GM12878 (cell line): Measurements from ENCODE around the gene ACSM6. TPM values are rescaled to one million over a fixed set of nuclear protein-coding genes. Genes with fewer than 3 reads are reported as not detected.

Experiments used
- ATAC-seq: fragments of 200-7000 bp; cut with Tn5 transposase; 3 replicates; pipeline ENCODE4 v1.9.1; 2020; ENCODE audit warnings: mild to moderate bottlenecking, moderate library complexity
- BruUV-seq: library from RNA; stranded (reverse); fragments of 400-500 nt; replicated peaks from 2 replicates; lab custom pipeline; 2021; lab: Mats Ljungman, UMichigan
- CTCF ChIA-PET: fragments of 300-600 bp; sonication (Branson Sonifier 250); formaldehyde crosslinking; extraction: SDS; loops from one replicate; lab custom pipeline; 2021; ENCODE audit warnings: inconsistent platforms; lab: Yijun Ruan, JAX
- POLR2A ChIA-PET: fragments of 350-600 bp; formaldehyde crosslinking; extraction: SDS; loops from one replicate; lab custom pipeline; 2021; ENCODE audit warnings: inconsistent platforms; lab: Charles Lee
- RAD21 ChIA-PET: fragments of 300-600 bp; sonication (Branson Sonifier 250); formaldehyde crosslinking; loops from one replicate; lab custom pipeline; 2023; ENCODE audit warnings: antibody characterized with exemption; ENCODE audit not compliant: unreplicated experiment; lab: Charles Lee
- SMC1A ChIA-PET: fragments of 300-600 bp; sonication (Branson Sonifier 250); formaldehyde crosslinking; loops from one replicate; lab custom pipeline; 2023; ENCODE audit not compliant: unreplicated experiment, uncharacterized antibody; lab: Charles Lee
- DNase-seq: peaks from one replicate; pipeline ENCODE4 v3.0.0-alpha.2; 2011; ENCODE audit warnings: low read depth, low spot score
- FAIRE-seq: peaks from 3 replicates; lab custom pipeline; 2011; peaks lifted over from hg19 to GRCh38; lab: Jason Lieb, UNC
- H2AFZ ChIP-seq: 2 replicates; pipeline ENCODE4 v1.6.0; 2011; ENCODE audit warnings: low read depth, low read length, control low read depth; ENCODE audit not compliant: control insufficient read depth
- H3K27ac ChIP-seq: 2 replicates; pipeline ENCODE4 v1.5.1; 2011; ENCODE audit warnings: control low read depth; ENCODE audit not compliant: control insufficient read depth, insufficient read depth
- H3K27me3 ChIP-seq, 2 experiments: replicated peaks in 1 of 2; 2 replicates each; pipeline versions ENCODE4 v1.6.0 to v1.6.1; 2011; ENCODE audit warnings: low read length in 1 of 2; ENCODE audit not compliant: control insufficient read depth in 2 of 2, insufficient read depth in 2 of 2
- H3K36me3 ChIP-seq, 2 experiments: 2 replicates each; pipeline ENCODE4 v1.5.1; 2011; ENCODE audit warnings: low read length in 1 of 2; ENCODE audit not compliant: control insufficient read depth in 2 of 2, insufficient read depth in 2 of 2
- H3K4me1 ChIP-seq: 2 replicates; pipeline ENCODE4 v1.6.1; 2011; ENCODE audit warnings: mild to moderate bottlenecking, low read length, moderate library complexity, mixed read lengths; ENCODE audit not compliant: control insufficient read depth, insufficient read depth
- H3K4me2 ChIP-seq: 2 replicates; pipeline ENCODE4 v1.6.0; 2011; ENCODE audit warnings: control low read depth; ENCODE audit not compliant: control insufficient read depth, insufficient read depth
- H3K4me3 ChIP-seq: fragments of 200-600 bp; sonication (generic); 2 replicates; pipeline ENCODE4 v1.5.1; 2016
- H3K79me2 ChIP-seq: 2 replicates; pipeline ENCODE4 v1.6.0; 2011; ENCODE audit warnings: low read length; ENCODE audit not compliant: control insufficient read depth, insufficient read depth
- H3K9ac ChIP-seq: 2 replicates; pipeline ENCODE4 v1.8.0; 2011; ENCODE audit warnings: low read length, control low read depth, mixed read lengths; ENCODE audit not compliant: control insufficient read depth, insufficient read depth
- H3K9me3 ChIP-seq: replicated peaks from 3 replicates; pipeline ENCODE4 v1.5.1; 2011; ENCODE audit warnings: mild to moderate bottlenecking, low read length; ENCODE audit not compliant: control insufficient read depth, insufficient read depth
- H4K20me1 ChIP-seq: 2 replicates; pipeline ENCODE4 v1.6.0; 2011; ENCODE audit not compliant: control insufficient read depth, insufficient read depth
- BHLHE40 ChIP-seq, 2 experiments: fragments of 450-650 bp in 1 of 2; IDR thresholded peaks; 2 replicates each; pipeline ENCODE4 v1.6.1; 2011 to 2017; ENCODE audit warnings: low read depth in 2 of 2, borderline replicate concordance in 1 of 2, improper control_type of control experiment in 1 of 2, low read length in 1 of 2, mild to moderate bottlenecking in 1 of 2
- CHD2 ChIP-seq: IDR thresholded peaks from 2 replicates; pipeline ENCODE4 v1.6.1; 2011; ENCODE audit warnings: low read depth, low read length, improper control_type of control experiment, borderline replicate concordance
- HDAC2 ChIP-seq: fragments of 200-600 bp; sonication (generic); IDR thresholded peaks from 2 replicates; pipeline ENCODE4 v1.6.1; 2017
- HDAC6 ChIP-seq: fragments of 200-600 bp; sonication (generic); IDR thresholded peaks from one replicate; pipeline ENCODE4 v1.8.0; 2017; ENCODE audit warnings: antibody characterized with exemption; ENCODE audit not compliant: unreplicated experiment
- JUND ChIP-seq: IDR thresholded peaks from 2 replicates; pipeline ENCODE4 v1.6.1; 2012; ENCODE audit warnings: low read depth, mild to moderate bottlenecking, low read length, improper control_type of control experiment, moderate library complexity
- MEF2A ChIP-seq: IDR thresholded peaks from 2 replicates; pipeline ENCODE4 v1.6.1; 2011; ENCODE audit warnings: low read depth, mild to moderate bottlenecking, low read length, moderate library complexity; ENCODE audit not compliant: insufficient read depth
- PBX3 ChIP-seq: IDR thresholded peaks from 2 replicates; pipeline ENCODE4 v1.6.1; 2011; ENCODE audit warnings: mild to moderate bottlenecking, low read depth, low read length, moderate library complexity; ENCODE audit not compliant: insufficient replicate concordance
- SKIL ChIP-seq: fragments of 450-650 bp; IDR thresholded peaks from 2 replicates; pipeline ENCODE4 v1.6.1; 2017; ENCODE audit warnings: mild to moderate bottlenecking, low read depth, inconsistent platforms; ENCODE audit not compliant: poor library complexity, severe bottlenecking
- ZNF24 ChIP-seq: fragments of 450-650 bp; IDR thresholded peaks from 2 replicates; pipeline ENCODE4 v1.6.1; 2017; ENCODE audit warnings: antibody characterized with exemption, mild to moderate bottlenecking
- whole genome bisulfite sequencing: methylation state at CpG from one replicate; pipeline ENCODE4 v1.1.6; 2016; ENCODE audit warnings: low lambda C conversion rate; ENCODE audit not compliant: insufficient replicate concordance, insufficient coverage; ENCODE audit errors: missing lambda C conversion rate; 5-methylcytosine and 5-hydroxymethylcytosine counted together
- in situ Hi-C: fragments of 300-500 bp; cut with MboI; formaldehyde crosslinking; loops from 9 replicates; pipeline ENCODE4 v1.14.3; 2018; ENCODE audit warnings: mixed read lengths
- intact Hi-C: fragments of 100-400 bp; cut with micrococcal nuclease; formaldehyde crosslinking; loops from one replicate; pipeline ENCODE4 v1.14.2; 2022; ENCODE audit not compliant: unreplicated experiment
- polyA plus RNA-seq, 11 experiments: library from polyadenylated mRNA; depleted of rRNA in 4 of 11; unstranded in 6 of 11; stranded (reverse) in 5 of 11; fragments of >200 nt; fragmentation: Nextera tagmentation in 4 of 11; fragmentation: Illumina TruSeq in 1 of 11; extraction: Ambion mirVana in 4 of 11; extraction: Trizol in 1 of 11; gene quantifications; 1 replicate in 1 of 11; 2 replicates in 10 of 11; pipeline versions ENCODE4 v1.2.1 to v1.2.3, GENCODE V29; 2011 to 2016; ENCODE audit warnings: inconsistent platforms in 2 of 11, missing spikeins in 2 of 11, low read depth in 1 of 11
- total RNA-seq, 4 experiments: library from RNA; depleted of rRNA in 3 of 4; stranded (reverse); fragments of >200 nt in 3 of 4; fragmentation: Illumina TruSeq in 1 of 4; extraction: Trizol in 1 of 4; gene quantifications; 2 replicates each; pipeline versions ENCODE4 v1.2.1 to v1.2.3, GENCODE V29; 2013 to 2021
- TF ChIP-seq, protein P1 (sequence below): IDR thresholded peaks from 2 replicates; pipeline ENCODE4 v1.6.1; 2012; ENCODE audit warnings: mild to moderate bottlenecking, low read depth, low read length
- TF ChIP-seq, protein P2 (sequence below), 3 experiments: IDR thresholded peaks in 2 of 3; conservative IDR thresholded peaks in 1 of 3; 2 replicates each; pipeline ENCODE4 v1.5.1; 2011; ENCODE audit warnings: low read depth in 3 of 3, low read length in 3 of 3, mild to moderate bottlenecking in 3 of 3, control low read depth in 2 of 3, moderate library complexity in 2 of 3, inconsistent platforms in 1 of 3, mixed read lengths in 1 of 3; ENCODE audit not compliant: control insufficient read depth in 2 of 3, insufficient read depth in 1 of 3; ENCODE audit errors: extremely low read depth in 1 of 3

The ACSM6 gene
- total and polyA plus RNA-seq, 10 of the 15 experiments (the other 5 are each of a cell fraction or from before 2014, with no cell fraction given), result 0.06 to 0.21 (median 0.20) TPM; not detected in 7

GRCh38 chr10:95178797-95179196, 15.2 kb upstream of the ACSM6 start:
- Histone ChIP-seq H3K4me1 (no peaks in the 10 kb centered on the region), H3K27ac (no peak overlapping the region), H3K79me2 (no peaks in the 10 kb centered on the region), H3K27me3 (no peaks in the 10 kb centered on the region), H3K36me3 (no peaks in the 10 kb centered on the region), H4K20me1 (no peaks in the 10 kb centered on the region), H3K4me2 (no peak overlapping the region), H3K9ac (no peak overlapping the region), H3K4me3 (no peak overlapping the region), H2AFZ (no peak overlapping the region), H3K9me3 (peaks cover 3% of the 10 kb centered on the region; the same call in 2 of the 3 replicates)
- ChIA-PET CTCF (interaction anchor here (0.7 kb wide), 1 partner anchor 49 kb away, joined by 4 read pairs; no protein-coding TSS in a partner anchor), RAD21 (no interaction called here), SMC1A (no interaction called here), POLR2A (no interaction called here)
- in situ Hi-C loops (no loop called here), intact Hi-C loops (no loop called here)
- BruUV-seq, result no TSS peak
- no peak for DNase-seq
- no peak for FAIRE-seq
- 96% methylated on average over 1 of the region's 1 CpG for WGBS
- no peak for ATAC-seq
- TF ChIP-seq JUND (no peak), PBX3 (no peak), ZNF24 (no peak), BHLHE40 (IDR thresholded peaks at IDR 0.05; ENCODE audit: borderline replicate concordance in 1 of 2, low read depth in 2 of 2, low read length in 1 of 2) (no peak), HDAC6 (no peak), MEF2A (no peak), HDAC2 (no peak), CHD2 (no peak), SKIL (no peak)
- TF ChIP-seq, protein P1, sequence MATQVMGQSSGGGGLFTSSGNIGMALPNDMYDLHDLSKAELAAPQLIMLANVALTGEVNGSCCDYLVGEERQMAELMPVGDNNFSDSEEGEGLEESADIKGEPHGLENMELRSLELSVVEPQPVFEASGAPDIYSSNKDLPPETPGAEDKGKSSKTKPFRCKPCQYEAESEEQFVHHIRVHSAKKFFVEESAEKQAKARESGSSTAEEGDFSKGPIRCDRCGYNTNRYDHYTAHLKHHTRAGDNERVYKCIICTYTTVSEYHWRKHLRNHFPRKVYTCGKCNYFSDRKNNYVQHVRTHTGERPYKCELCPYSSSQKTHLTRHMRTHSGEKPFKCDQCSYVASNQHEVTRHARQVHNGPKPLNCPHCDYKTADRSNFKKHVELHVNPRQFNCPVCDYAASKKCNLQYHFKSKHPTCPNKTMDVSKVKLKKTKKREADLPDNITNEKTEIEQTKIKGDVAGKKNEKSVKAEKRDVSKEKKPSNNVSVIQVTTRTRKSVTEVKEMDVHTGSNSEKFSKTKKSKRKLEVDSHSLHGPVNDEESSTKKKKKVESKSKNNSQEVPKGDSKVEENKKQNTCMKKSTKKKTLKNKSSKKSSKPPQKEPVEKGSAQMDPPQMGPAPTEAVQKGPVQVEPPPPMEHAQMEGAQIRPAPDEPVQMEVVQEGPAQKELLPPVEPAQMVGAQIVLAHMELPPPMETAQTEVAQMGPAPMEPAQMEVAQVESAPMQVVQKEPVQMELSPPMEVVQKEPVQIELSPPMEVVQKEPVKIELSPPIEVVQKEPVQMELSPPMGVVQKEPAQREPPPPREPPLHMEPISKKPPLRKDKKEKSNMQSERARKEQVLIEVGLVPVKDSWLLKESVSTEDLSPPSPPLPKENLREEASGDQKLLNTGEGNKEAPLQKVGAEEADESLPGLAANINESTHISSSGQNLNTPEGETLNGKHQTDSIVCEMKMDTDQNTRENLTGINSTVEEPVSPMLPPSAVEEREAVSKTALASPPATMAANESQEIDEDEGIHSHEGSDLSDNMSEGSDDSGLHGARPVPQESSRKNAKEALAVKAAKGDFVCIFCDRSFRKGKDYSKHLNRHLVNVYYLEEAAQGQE, result no peak
- TF ChIP-seq, protein P2, sequence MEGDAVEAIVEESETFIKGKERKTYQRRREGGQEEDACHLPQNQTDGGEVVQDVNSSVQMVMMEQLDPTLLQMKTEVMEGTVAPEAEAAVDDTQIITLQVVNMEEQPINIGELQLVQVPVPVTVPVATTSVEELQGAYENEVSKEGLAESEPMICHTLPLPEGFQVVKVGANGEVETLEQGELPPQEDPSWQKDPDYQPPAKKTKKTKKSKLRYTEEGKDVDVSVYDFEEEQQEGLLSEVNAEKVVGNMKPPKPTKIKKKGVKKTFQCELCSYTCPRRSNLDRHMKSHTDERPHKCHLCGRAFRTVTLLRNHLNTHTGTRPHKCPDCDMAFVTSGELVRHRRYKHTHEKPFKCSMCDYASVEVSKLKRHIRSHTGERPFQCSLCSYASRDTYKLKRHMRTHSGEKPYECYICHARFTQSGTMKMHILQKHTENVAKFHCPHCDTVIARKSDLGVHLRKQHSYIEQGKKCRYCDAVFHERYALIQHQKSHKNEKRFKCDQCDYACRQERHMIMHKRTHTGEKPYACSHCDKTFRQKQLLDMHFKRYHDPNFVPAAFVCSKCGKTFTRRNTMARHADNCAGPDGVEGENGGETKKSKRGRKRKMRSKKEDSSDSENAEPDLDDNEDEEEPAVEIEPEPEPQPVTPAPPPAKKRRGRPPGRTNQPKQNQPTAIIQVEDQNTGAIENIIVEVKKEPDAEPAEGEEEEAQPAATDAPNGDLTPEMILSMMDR (IDR thresholded peaks at IDR 0.05 in 2 of 3, conservative IDR thresholded peaks at IDR 0.05 in 1 of 3; ENCODE audit: control insufficient read depth in 2 of 3, extremely low read depth in 1 of 3, insufficient read depth in 1 of 3, low read depth in 3 of 3, low read length in 3 of 3), result no peak
